IPS-15b (cell line): Measurements from ENCODE around the gene HPN.
"Not testable (repeated sequence)": the region's sequence is repeated elsewhere in the genome, so short reads cannot be mapped to it uniquely, and the experiment has no call there.

ENCODE experiments used
- H3K27me3 ChIP-seq: one replicate; pipeline ENCODE4 v1.6.1; 2013; ENCODE audit warnings: low read length; ENCODE audit not compliant: control insufficient read depth, insufficient read depth
- H3K36me3 ChIP-seq: one replicate; pipeline ENCODE4 v1.6.1; 2013; ENCODE audit warnings: low read length; ENCODE audit not compliant: control insufficient read depth, insufficient read depth
- H3K4me1 ChIP-seq: one replicate; pipeline ENCODE4 v1.6.1; 2013; ENCODE audit warnings: mild to moderate bottlenecking, low read length; ENCODE audit not compliant: control insufficient read depth, insufficient read depth
- H3K4me3 ChIP-seq: one replicate; pipeline ENCODE4 v1.5.1; 2013; ENCODE audit warnings: low read depth, low read length
- H3K9ac ChIP-seq: one replicate; pipeline ENCODE4 v1.6.1; 2013; ENCODE audit warnings: low read depth, mild to moderate bottlenecking, low read length
- H3K9me3 ChIP-seq: one replicate; pipeline ENCODE4 v1.6.1; 2013; ENCODE audit warnings: mild to moderate bottlenecking, low read length; ENCODE audit not compliant: control insufficient read depth, insufficient read depth

The HPN gene

DNA sequence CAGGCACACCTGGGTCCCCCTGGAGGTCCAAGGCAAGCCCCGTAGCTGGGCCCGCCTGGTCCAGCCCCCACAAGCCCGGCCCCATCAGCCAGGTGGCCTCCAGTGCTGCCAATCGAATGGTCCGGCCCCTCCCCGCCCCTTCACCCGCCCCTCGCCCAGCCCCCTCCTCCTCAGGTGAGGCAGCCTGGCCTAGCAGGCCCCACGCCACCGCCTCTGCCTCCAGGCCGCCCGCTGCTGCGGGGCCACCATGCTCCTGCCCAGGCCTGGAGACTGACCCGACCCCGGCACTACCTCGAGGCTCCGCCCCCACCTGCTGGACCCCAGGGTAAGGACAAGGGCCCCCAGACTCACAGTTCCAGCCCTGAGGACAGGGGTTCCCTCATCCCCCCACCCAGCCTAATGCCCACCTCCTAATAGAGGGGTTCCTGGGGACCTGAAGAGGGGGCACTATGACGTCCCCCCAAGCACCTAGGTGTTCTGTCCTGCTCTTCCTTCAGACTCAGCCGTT lies at the start of gene HPN:
TSS of gene HPN (plus strand) at position 174 of the 508 bp plus-strand sequence. CDS start 786 bp downstream, outside the sequence.
- Histone ChIP-seq H3K27me3 (no peaks in the 10 kb centered on the region), H3K4me3 (peak within 1 kb of the TSS; percentile 77), H3K9me3 (no peaks in the 10 kb centered on the region), H3K36me3 (no peaks in the 10 kb centered on the region), H3K4me1 (peaks cover 15% of the 10 kb centered on the region), H3K9ac (peak within 1 kb of the TSS; percentile 73)

DNA sequence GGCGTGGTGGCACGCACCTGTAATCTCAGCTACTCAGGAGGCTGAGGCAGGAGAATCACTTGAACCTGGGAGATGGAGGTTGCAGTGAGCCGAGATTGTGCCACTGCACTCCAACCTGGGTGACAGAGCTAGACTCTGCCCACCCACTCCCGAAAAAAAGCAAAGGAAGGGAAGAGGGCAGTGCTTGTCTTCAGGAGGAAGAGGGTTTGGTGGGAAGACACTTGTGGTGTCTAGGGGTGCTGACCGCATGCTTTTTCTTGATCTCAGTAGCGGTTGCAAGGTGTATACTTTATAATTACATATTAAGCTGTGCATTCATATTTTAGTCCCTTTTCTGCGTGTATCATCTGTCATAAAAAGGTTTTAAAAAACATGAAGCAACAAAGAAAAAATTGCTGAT lies 48.9 kb upstream of the HPN start:
- not testable (repeated sequence) for H3K27me3 ChIP-seq, H3K4me3 ChIP-seq, H3K36me3 ChIP-seq, H3K4me1 ChIP-seq, H3K9ac ChIP-seq, H3K9me3 ChIP-seq

- no peak overlapping the region for H3K9ac ChIP-seq
- H3K4me1 ChIP-seq, result peaks cover 9% of the 10 kb centered on the region
- H3K4me3 ChIP-seq, result no peak overlapping the region
- no peaks in the 10 kb centered on the region for H3K9me3 ChIP-seq
- H3K36me3 ChIP-seq, result no peaks in the 10 kb centered on the region
- no peaks in the 10 kb centered on the region for H3K27me3 ChIP-seq
These were observed 47.3 kb upstream of the HPN start for GRCh38 chr19:34994286-34994642.

DNA sequence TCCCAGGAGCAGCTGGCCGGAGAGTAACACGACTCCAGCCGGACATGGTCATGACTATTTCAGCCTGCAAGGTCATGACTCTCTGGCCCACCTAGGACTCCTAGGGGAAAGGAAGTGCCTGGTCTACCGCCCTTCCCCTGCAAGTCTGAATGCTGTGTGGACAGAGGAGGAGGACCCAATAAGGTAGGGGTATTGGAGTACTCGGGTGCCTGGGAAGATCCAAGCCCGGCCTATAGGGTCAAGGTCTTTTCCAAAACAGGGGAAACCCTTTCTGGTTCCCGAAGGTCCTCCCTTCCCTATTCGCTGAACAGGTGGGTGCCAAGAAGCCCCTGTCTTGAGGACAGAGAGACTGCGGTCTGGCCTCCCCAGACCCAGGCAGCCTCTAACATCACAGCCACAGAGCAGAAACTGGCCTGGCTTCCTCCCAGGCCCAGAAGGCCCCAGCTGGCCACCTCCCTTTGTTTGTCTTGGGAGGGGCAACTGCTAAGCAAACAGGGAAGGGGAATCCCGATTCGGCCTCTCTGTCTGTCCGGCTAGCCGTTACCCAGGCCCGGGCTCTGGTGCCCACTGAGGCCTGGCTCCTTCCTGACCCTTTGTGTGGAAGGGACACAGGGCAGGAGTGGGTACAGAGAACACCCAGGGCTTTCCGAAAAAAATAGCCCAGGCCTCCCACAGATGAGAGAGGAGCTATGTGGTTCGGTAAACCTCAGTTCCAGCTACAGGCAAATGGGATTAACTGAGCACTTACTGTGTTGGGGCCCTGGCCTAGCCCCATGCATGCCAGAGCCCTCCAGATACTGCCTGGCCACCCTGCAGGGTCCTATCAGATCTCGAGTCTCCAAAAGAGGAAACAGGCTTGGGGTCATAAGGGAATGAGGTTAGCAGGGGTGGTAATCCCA lies 46.6 kb upstream of the HPN start:
- H3K4me1 ChIP-seq, result peaks cover 9% of the 10 kb centered on the region
- no peaks in the 10 kb centered on the region for H3K36me3 ChIP-seq
- H3K4me3 ChIP-seq, result no peak overlapping the region
- no peaks in the 10 kb centered on the region for H3K27me3 ChIP-seq
- no peaks in the 10 kb centered on the region for H3K9me3 ChIP-seq
- no peak overlapping the region for H3K9ac ChIP-seq

GRCh38 chr19:34995551-34995950 lies 46.0 kb upstream of the HPN start:
- Histone ChIP-seq H3K36me3 (no peaks in the 10 kb centered on the region), H3K27me3 (no peaks in the 10 kb centered on the region), H3K9me3 (no peaks in the 10 kb centered on the region), H3K4me1 (peaks cover 9% of the 10 kb centered on the region), H3K9ac (no peak overlapping the region), H3K4me3 (no peak overlapping the region)

DNA sequence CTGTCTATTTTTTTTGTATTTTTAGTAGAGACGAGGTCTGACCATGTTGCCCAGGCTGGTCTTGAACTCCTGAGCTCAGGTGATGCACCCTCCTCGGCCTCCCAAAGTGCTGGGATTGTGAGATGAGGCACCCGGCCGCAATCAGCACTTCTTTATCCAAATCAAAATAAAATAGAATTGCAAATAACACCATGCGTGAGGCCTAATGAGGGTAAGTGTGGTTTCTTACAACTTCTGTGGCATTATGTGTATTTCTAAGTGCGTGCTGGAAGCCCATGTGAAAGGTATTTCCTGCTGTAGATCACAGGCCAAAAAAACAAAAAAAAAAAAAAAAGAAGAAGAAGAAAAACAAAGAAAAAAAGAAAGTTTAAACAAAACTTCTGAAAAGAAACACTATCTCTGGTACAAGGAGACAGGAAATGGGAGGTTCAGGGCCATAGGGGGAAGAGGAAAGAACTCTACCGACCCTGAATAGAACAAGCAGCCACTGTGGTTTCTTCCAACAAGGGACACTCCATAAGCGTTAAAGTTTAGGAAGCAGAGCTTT lies 44.4 kb upstream of the HPN start:
- Histone ChIP-seq H3K9me3 (no peaks in the 10 kb centered on the region), H3K27me3 (no peaks in the 10 kb centered on the region), H3K4me3 (no peak overlapping the region), H3K36me3 (no peaks in the 10 kb centered on the region), H3K9ac (no peak overlapping the region), H3K4me1 (peaks cover 9% of the 10 kb centered on the region)

- H3K4me1 ChIP-seq, result peaks cover 12% of the 10 kb centered on the region
- not testable (repeated sequence) for H3K9ac ChIP-seq, H3K27me3 ChIP-seq, H3K36me3 ChIP-seq, H3K4me3 ChIP-seq, H3K9me3 ChIP-seq
These were observed 43.3 kb upstream of the HPN start for GRCh38 chr19:34998224-34998623.

DNA sequence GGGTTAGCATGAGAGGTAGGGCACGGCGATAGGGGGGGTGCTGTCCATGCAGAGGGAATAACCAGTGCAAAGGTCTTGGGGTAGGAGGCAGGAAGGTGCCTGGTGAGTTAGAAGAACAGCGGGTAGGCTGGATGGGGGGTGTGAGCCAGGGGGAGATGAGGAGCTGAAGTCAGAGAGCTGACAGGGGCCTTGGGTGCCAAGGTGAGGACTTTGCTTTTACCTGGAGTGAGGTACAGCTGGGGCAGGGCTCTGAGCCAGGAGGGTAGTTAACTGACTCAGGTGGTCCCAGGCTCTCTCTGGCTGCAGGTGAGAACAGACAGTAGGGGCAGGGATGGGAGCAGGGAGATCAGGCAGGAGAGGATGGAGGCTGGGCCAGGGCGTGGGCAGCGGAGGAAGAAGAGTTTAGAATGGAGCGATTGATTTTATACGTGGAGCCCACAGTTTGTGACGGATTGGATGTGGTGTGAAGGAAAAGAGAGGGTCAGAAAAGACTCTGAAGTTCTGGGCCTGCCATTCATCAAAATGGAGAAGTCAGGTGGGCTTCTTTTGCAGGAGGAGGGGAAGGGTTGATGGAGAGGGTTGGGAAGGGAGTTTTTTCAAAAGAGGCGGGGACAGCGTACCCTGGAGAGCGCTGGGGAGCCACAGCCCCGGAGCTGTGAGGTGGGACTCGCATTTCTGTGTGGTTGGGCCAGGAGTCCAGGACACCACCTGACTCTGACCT lies 42.6 kb upstream of the HPN start:
- no peaks in the 10 kb centered on the region for H3K27me3 ChIP-seq
- H3K4me1 ChIP-seq, result peaks cover 16% of the 10 kb centered on the region
- H3K36me3 ChIP-seq, result no peaks in the 10 kb centered on the region
- peak overlapping the region; percentile 92 for H3K4me3 ChIP-seq
- H3K9ac ChIP-seq, result peak overlapping the region; percentile 97
- H3K9me3 ChIP-seq, result no peaks in the 10 kb centered on the region

DNA sequence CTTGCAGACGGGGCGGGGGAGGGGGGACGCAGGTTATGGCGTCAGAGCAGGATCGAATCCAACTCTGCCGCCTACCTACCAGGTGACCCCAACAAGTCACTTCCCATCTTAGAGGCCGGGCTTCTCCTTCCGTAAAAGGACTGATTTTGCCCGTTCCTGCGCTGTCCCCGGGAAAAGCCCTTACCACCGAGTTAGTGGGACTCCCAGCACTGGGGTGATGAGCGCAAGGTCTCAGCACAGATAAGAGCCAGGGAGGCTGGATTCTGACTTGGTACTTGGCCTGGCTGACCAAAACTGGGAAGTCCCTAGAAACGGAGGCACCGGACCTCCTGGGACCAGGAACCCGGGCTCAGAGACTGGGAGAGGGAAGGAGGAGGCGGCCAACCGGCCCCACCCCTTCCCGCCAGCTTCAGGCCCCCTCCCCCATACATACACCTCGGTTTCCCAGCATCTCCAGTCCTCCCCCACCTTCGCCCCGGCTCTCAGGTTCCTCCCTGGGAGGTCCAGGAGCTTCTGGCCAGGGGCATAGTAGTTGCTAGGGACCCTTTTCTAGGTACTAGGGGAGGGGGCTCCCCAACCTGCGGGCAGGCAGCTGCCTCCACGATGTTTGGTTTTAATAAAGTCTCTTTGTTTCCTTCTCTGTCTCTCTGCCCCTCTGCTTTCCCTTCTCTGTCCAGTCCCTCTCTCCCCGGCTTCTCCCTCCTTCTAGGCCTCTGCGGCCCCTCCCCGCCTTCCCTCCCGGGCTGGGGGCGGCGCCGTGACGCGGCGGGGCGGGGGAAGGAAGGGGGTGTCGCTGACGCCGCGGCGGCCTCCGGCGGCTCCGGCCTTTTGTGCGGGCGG lies 41.8 kb upstream of the HPN start, which contains the start of gene GRAMD1A:
TSS of gene GRAMD1A (plus strand) at position 826 of the 840 bp plus-strand sequence. CDS start 156 bp downstream, outside the sequence.
- peaks cover 16% of the 10 kb centered on the region for H3K4me1 ChIP-seq

DNA sequence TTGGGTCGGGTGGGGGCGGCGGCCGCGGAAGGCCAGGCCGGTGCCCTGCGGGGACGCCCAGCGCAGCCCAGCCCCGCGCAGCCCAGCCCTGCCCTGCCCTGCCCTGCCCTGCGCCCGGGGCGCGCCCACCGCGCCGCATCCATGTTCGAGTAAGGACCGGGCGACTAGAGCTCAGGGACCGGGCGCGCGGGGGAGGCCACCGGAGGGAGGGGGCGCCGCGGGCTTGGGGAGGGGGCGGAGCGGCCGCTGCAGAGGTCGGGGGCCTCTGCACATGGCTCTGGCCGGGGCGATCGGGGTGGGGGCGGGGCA lies 41.2 kb upstream of the HPN start:
- Histone ChIP-seq H3K9ac (peak overlapping the region; percentile 74), H3K4me3 (peak overlapping the region; percentile 92), H3K27me3 (no peaks in the 10 kb centered on the region), H3K36me3 (peaks cover 7% of the 10 kb centered on the region), H3K4me1 (peaks cover 16% of the 10 kb centered on the region), H3K9me3 (no peaks in the 10 kb centered on the region)

More for the DNA sequence above, 41.8 kb upstream of the HPN start, which contains the start of gene GRAMD1A:
- Histone ChIP-seq H3K9ac (peak within 1 kb of the TSS; percentile 97), H3K4me3 (peak within 1 kb of the TSS; percentile 92), H3K9me3 (no peaks in the 10 kb centered on the region), H3K36me3 (peaks cover 5% of the 10 kb centered on the region), H3K27me3 (no peaks in the 10 kb centered on the region)
